Measurements from ENCODE around the gene NR5A2. TPM values are rescaled to one million over a fixed set of nuclear protein-coding genes. Genes with fewer than 3 reads are reported as not detected.

The NR5A2 gene
- total RNA-seq, 4 donors from 2014 or later, result 37.1 to 193 (median 171) TPM

DNA sequence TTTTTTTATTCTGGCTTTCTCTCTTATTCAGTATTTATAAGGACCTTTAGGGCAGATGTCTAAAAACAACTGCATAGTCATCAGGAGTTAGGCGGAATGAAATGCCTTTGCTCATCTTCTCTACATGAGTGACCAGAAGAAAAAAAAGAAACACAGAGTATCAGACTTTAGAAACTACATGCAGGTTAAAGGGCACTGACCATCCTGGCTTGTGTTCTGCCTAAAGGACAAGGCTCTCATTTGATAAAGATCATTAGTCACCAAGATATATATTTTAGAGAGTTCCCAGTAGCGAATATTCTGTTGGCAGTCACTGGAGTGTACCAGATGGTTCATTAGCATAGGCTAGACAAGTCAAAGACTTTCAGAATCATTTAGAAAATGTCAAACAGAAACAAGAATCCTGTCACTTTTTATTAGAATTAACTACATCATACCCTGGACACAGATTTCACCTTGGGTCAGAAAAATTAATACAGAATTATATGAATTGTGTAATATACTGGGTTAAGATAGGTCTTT is 145.6 kb downstream of the NR5A2 start:
- H3K4me3 ChIP-seq, result no peak overlapping the region
- H3K27ac ChIP-seq, result no peak overlapping the region
- no peaks in the 10 kb centered on the region for H3K27me3 ChIP-seq
- H3K36me3 ChIP-seq, result peaks cover 0 to 10% (median 0%) of the 10 kb centered on the region in 3 donors
- no peak for DNase-seq
- H3K9me3 ChIP-seq, result no peaks in the 10 kb centered on the region
- no peak for TF ChIP-seq POLR2A (IDR thresholded peaks at IDR 0.05)
- TF ChIP-seq, protein P1, sequence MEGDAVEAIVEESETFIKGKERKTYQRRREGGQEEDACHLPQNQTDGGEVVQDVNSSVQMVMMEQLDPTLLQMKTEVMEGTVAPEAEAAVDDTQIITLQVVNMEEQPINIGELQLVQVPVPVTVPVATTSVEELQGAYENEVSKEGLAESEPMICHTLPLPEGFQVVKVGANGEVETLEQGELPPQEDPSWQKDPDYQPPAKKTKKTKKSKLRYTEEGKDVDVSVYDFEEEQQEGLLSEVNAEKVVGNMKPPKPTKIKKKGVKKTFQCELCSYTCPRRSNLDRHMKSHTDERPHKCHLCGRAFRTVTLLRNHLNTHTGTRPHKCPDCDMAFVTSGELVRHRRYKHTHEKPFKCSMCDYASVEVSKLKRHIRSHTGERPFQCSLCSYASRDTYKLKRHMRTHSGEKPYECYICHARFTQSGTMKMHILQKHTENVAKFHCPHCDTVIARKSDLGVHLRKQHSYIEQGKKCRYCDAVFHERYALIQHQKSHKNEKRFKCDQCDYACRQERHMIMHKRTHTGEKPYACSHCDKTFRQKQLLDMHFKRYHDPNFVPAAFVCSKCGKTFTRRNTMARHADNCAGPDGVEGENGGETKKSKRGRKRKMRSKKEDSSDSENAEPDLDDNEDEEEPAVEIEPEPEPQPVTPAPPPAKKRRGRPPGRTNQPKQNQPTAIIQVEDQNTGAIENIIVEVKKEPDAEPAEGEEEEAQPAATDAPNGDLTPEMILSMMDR (IDR thresholded peaks at IDR 0.05), result no peak
- no peaks in the 10 kb centered on the region for H3K4me1 ChIP-seq

DNA sequence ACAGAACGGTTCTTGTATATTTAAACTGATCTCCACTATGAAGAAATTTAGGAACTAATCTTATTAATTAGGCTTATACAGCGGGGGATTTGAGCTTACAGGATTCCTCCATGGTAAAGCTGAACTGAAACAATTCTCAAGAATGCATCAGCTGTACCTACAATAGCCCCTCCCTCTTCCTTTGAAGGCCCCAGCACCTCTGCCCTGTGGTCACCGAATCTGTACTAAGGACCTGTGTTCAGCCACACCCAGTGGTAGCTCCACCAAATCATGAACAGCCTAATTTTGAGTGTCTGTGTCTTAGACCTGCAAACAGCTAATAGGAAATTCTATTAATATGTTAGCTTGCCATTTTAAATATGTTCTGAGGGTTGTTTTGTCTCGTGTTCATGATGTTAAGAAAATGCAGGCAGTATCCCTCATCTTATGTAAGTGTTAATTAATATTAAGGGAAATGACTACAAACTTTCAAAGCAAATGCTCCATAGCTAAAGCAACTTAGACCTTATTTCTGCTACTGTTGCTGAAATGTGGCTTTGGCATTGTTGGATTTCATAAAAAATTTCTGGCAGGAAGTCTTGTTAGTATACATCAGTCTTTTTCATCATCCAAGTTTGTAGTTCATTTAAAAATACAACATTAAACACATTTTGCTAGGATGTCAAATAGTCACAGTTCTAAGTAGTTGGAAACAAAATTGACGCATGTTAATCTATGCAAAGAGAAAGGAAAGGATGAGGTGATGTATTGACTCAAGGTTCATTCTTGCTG is 147.2 kb downstream of the NR5A2 start:
- H3K36me3 ChIP-seq, result peaks cover 0 to 10% (median 0%) of the 10 kb centered on the region in 3 donors
- H3K27me3 ChIP-seq, result no peaks in the 10 kb centered on the region
- no peak overlapping the region for H3K27ac ChIP-seq
- H3K4me1 ChIP-seq, result no peaks in the 10 kb centered on the region
- no peak for TF ChIP-seq POLR2A (IDR thresholded peaks at IDR 0.05)
- TF ChIP-seq, protein P1 (IDR thresholded peaks at IDR 0.05), result no peak
- no peak overlapping the region for H3K4me3 ChIP-seq
- H3K9me3 ChIP-seq, result no peaks in the 10 kb centered on the region
- DNase-seq, result no peak

DNA sequence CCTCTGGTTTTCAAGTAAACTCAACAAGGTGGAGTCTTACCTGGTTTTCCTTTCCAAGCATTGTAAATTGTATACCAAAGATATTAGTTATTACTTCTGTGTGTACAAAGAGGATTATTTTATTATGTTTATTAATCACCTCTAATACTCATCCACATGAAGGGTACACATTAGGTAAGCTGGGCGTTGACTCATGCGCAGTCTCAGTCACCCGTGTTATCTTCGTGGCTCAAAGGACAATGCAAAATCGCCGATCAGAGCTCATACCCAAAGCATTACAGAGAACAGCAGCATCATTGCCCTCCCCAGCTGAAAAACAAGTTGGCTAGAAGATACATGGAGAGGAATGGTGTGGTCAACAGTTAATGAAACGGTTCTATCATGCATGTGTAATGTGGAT is 148.7 kb downstream of the NR5A2 start:
- Histone ChIP-seq H3K27ac (no peak overlapping the region), H3K9me3 (no peaks in the 10 kb centered on the region), H3K27me3 (no peaks in the 10 kb centered on the region), H3K4me1 (no peaks in the 10 kb centered on the region), H3K4me3 (no peak overlapping the region), H3K36me3 (peaks cover 0 to 6% (median 0%) of the 10 kb centered on the region in 3 donors)
- TF ChIP-seq, protein P1 (IDR thresholded peaks at IDR 0.05), result no peak
- TF ChIP-seq POLR2A (IDR thresholded peaks at IDR 0.05), result no peak
- DNase-seq, result no peak

DNA sequence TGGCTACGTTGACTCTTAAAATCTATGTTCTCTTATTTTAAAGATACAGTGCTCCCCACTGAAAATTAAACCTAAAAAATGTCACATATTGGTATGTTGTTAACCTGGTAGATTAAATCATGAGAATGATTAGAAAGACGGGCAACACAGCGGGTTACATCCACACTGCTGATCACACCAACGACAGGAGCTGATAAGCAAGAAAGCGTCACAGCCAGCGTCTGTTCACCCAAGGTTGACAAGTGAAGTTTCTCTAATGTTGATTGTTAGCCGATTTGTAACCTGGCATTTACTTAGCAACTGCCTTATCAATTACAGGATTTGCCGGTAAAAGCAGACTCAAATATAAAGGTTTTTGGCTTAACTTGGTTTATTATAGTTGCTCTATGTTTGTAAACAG is 149.3 kb downstream of the NR5A2 start:
- no peak overlapping the region for H3K27ac ChIP-seq

DNA sequence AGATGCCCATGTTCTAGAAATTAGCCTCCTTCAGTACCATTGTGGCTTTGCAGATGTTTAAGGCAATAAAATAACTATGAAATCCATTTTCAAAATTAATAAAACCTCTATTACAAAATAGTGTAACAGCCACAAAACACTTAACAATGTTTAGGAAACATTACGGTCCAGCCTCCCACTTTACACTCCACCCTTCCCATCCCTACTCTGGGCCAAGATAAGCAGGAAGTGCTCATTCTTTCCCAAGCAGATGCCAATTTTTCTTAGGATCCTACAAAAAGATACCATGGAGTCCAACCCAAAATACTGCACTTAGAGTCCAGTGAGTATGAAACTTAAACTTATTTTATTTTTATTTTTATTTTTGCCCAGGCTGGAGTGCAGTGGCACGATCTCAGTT is 150.8 kb downstream of the NR5A2 start:
- Histone ChIP-seq H3K36me3 (peaks cover 0 to 6% (median 0%) of the 10 kb centered on the region in 3 donors), H3K4me3 (no peak overlapping the region), H3K27me3 (no peaks in the 10 kb centered on the region), H3K4me1 (no peaks in the 10 kb centered on the region), H3K27ac (no peak overlapping the region), H3K9me3 (no peaks in the 10 kb centered on the region)
- no peak for DNase-seq
- TF ChIP-seq, protein P1 (IDR thresholded peaks at IDR 0.05), result no peak
- TF ChIP-seq POLR2A (IDR thresholded peaks at IDR 0.05), result no peak

More for the DNA sequence above, 149.3 kb downstream of the NR5A2 start:
- Histone ChIP-seq H3K4me3 (no peak overlapping the region), H3K36me3 (peaks cover 0 to 6% (median 0%) of the 10 kb centered on the region in 3 donors), H3K9me3 (no peaks in the 10 kb centered on the region), H3K27me3 (no peaks in the 10 kb centered on the region), H3K4me1 (no peaks in the 10 kb centered on the region)
- TF ChIP-seq POLR2A (IDR thresholded peaks at IDR 0.05), result no peak
- TF ChIP-seq, protein P1 (IDR thresholded peaks at IDR 0.05), result no peak
- no peak for DNase-seq
